GM21526 (cell line): ENCODE measurements around the gene POLR2L.
A peak's percentile ranks its signal among the peaks of the same experiment; 100 is the strongest.

Experiments
- ATAC-seq: cut with Tn5 transposase; IDR thresholded peaks from one replicate; pipeline ENCODE4 v1.9.1; 2021; ENCODE audit warnings: moderate library complexity; ENCODE audit not compliant: unreplicated experiment, low FRiP score

POLR2L gene

DNA sequence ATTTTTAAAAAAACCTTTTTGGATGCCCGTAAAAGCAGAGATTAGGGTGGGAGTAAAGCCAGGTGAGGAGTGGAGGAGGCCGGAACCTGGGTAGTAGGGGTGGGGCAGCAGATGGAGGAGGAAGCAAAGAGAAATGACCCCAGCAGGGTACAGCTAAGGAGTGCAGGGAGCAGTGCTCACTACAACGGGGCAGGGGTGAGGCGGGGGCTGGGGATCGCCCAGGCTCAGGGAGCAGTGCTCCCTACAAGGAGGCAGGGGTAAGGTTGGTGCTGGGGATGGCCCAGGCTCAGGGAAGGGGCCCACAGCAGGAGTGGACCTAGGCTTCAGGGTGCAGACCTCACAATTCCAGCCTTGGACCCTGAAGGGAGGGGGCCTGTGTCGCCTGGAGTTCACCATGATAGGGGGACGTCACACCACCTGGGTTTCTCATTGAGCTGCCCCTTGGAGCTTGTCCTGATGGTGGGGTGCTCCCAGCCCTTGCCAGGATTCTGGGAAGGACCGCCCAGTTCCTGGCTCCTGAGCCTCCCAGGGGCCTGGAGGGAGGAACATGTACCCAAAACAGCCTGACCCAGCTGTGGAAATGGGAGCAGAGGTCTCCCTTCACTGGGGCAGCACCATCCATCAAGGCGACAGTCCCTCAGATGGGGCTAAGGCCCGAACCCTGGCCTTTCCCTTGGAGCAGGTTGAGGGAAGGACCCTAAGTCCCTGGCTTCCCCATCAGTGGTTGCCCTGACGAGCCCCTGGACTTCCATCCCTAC, 26.5 kb downstream of the POLR2L start:
- no peak for ATAC-seq

DNA sequence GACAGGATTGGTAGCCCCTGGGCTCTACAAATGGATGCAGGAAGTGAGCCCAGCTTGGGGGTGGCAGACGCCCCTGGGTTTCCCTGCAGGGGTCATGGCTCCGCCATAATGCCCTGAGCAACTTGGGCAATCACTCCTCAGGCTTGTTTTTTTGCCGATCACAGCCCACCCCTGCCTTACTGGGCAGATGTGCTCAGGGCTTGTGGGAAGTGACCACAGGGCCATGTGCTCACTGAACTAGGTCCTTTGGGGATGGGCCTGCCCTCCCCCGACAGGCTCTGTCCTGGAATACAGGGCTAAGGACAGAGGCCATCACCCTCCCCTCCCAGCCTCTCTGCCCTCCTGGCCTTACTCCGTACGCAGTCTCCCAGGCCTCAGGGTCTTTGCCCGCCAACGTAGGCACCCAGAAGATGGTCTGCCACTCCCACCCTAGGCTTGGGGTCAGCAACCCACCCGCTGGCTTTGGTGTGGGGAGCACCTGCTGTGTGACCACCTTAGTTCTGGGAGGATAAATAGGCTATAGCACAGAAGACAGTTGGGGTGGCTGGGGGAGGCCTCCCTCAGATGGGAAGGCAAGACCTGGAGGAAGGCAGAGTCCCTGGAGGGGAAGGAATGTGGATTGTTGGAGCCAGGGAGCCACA, 28.8 kb downstream of the POLR2L start:
- ATAC-seq = no peak

DNA sequence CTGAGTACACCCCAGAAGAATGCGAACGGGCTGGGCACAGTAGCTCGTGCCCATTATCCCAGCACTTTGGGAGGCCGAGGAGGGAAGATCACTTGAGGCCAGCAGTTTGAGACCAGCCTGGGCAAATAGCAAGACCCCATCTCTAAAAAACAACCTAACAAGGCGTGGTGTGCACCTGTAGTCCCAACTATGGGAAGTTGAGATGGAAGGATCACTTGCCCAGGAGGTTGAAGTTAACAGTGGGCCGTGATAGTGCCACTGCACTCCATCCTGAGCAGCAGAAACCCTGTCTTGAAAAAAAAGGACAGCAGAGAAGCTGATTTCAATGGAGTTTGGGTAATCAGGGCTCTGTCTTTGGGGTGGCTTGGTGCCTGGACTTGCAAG, 29.3 kb downstream of the POLR2L start:
- no peak for ATAC-seq

DNA sequence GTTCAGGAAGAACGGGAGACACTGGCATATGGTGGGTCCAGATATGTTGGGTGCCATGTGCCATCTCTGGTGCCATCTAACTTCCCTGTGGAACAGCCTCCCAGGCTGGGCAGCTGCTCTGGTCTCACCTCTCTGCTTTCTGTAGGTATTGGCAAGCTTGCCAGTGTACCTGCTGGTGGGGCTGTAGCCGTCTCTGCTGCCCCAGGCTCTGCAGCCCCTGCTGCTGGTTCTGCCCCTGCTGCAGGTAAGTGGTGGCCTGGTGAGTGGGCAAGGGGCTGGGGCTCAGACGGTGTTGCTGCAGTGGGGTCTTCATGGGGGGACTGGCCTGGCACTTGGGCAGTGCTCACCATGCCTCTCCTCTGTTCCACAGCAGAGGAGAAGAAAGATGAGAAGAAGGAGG, 29.9 kb downstream of the POLR2L start:
- no peak for ATAC-seq

DNA sequence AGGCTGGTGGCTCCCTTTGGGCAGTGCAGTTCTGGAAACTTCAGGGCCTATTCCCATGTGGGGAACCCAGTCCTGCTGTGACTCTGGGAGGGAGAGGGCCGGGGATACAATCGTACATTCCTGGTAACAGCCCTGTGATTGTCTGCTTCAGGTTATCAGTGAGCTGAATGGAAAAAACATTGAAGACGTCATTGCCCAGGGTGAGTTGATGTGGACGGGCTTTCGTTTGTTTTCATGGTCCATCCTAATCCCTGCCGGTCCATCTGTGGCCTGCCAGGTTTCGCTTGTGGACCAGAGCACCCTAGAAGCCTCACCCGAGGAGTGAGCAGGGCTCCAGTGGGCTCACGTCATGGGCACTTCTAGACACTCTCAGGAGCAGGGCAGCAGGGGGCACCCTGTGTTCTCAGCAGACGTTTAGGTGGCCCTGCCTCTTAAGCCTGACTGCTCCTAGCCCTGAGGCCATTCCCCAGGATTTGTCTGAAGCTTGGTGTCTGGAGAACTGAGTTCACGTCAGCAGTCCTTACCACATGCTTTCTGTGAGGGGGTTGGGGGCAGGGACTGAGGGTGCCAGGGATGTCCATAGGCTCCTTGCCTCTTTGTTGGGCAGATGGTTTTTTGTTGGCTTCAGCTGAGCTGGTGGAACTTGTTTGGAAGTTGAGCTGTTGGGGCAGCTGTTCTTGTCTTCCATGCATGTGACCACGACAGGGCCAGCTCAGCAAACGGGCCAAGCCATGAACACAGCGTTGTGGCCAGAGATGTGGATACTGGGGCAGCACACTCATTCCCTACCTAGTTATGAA, 30.7 kb downstream of the POLR2L start:
- ATAC-seq = no peak

DNA sequence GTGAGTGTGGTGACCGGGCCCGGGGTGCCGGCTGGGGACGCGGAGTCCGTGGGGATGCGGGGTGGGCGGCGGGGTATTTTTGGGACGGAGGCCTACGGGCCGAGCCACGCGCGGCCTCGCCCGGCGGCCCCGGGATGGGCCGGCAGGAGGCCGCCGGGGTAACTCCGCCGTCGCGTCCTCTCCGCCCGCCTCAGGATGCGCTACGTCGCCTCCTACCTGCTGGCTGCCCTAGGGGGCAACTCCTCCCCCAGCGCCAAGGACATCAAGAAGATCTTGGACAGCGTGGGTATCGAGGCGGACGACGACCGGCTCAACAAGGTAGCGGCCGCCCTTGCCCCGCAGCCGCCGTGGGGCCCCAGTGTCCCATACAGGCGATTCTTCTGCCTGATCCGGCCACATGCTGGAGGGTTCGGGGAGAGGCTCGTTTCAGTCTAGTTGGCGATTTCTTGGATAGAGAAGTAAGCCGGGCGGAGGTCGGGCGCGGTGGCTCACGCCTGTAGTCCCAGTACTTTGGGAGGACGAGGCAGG, 32.2 kb downstream of the POLR2L start:
- no peak for ATAC-seq

DNA sequence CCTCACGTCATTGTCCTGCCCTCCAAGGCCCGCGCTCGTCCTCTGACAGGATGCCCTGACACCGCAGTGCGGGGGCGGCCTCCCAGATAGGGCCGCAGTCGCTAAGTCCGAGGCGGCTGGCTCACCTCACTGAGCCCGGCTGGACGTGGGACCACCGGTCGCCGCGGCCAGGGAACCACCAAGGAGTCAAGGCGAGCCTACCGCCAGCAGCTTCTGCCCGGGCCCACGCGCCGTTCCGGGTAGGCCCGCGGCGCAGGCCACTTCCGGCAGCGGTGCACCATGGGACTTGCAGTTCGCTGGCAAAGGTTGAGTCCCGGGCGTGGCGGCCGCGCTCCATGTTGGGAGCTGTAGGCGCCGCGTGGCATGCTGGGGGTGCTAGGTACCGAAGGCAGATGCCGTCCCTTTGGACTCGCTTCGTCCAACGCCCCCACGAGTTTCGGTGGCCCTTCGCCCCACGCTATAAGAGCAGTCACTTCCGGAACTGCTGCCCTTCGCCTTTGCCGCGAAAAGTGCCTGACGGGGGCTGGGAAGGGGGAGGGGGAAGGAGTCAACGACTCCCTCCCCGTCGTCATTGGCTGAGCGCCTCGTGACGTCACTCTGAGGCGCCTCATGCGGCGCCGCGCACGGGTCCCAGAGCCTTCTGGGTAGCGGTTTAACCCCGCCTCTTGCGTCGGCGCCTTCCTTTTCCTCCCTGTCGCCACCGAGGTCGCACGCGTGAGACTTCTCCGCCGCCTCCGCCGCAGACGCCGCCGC, 32.9 kb downstream of the POLR2L start, which contains the start of gene RPLP2:
RPLP2 (plus strand) TSS at position 681 of the 753 bp plus-strand sequence. CDS start 268 bp downstream, outside the sequence.
- ATAC-seq = peak; percentile 60

DNA sequence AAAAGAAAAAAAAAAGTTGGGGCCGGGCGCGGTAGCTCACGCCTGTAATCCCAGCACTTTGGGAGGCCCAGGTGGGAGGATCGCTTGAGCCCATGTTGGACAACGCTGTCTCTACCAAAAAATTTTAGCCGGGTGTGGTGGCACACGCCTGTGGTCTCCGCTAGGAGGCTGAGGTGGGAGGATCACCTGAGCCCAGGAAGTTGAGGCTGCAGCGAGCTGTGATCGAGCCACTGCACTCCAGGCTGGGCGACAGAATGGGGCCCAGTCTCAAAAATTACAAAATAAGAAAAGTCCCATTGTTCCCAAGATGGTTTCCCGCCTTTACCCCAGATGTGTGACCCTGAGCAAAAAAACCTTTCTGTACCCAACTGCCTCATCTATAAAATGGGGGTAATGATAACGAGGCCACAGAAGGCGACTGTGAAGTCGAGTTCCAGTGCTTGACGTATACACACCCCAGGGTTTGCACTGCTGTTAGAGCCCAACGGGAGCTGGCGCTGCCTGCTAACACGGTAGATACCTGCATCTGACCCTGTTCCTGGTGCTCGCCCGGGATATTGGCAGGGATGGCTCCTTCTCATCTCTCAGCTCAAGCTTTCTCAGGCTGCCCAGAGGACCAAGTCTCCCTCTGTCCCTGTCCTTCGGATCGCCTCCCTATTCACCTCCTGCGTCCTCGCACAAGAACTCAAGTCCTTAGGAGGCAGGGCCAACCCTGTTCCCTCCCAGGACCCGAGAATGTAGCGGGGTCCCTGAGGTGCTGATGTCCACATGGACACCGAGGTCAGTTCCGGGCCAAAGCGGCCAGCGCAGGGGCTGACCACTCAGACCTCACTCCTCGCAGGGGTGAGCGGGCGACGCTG, 33.7 kb downstream of the POLR2L start:
- no peak for ATAC-seq

DNA sequence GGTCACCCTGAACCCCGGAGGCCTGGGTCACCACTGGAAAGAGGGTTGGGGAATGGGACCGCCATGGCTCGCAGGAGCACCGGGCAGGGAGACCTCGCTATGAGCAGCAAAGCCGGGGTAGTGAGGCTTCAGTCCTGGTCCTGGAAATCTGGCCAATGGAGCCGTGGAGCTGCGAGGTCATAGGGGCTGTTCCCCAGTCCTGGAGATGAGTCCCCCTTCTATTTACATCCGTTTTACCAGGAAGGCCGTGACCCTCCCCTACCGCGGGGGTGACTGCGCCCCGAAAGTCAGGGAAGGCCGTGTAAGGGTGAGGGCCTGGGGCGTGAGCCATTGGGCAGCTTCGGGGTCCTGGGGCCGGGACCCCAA, 37.7 kb downstream of the POLR2L start:
- no peak for ATAC-seq

DNA sequence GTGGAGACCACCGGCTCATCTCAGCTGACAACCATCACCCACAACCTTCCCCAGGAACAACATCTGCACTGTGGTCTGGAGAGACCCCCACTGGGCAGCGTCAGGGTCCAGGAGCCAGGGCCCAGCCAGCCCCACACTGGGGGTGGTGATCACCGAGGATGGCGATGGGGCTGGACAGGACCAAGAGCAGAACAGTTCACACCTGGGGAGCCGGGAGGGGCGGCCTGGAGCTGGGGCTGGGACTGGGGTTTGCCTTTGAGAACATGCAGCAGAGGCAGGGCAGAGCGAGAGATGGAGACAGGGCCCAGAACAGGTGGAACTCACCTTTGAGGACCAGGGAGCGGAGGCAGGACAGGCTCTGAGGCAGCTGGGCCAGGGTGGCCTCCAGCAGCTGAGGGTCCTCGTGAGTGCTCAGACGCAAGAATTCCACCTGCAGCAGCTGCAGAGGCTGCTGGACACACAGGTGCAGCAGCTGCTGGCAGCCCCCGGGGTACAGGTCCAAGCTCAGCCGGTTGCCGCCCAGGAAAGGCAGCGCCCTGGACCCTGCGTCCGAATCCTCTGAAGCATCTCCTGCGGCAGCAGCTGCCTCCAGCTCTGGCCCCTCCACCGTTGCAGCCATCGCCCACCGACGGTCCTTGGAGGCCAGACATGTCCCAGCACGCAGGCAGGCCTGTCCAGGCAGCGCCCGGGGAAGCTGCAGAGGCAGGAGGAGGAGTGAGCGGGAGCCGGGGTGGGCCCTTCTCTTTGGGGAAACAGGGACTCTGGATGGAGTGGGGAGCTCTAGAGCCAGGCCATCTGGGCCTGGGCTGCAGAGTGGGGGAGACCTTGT, 38.3 kb downstream of the POLR2L start:
- no peak for ATAC-seq

DNA sequence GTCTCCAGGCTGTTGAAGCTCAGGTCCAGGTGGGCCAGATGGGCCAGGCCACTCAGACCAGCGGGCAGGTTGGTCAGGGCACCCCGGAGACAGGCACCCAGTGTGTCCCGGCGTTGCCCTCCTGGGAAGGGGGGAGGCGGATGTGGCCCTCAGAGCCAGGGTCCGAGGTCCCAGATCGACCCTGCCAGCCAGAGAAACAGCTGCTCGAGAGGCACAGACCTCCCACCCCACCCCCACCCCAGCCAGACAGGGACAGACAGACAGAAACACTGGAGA, 38.9 kb downstream of the POLR2L start:
- ATAC-seq = no peak

DNA sequence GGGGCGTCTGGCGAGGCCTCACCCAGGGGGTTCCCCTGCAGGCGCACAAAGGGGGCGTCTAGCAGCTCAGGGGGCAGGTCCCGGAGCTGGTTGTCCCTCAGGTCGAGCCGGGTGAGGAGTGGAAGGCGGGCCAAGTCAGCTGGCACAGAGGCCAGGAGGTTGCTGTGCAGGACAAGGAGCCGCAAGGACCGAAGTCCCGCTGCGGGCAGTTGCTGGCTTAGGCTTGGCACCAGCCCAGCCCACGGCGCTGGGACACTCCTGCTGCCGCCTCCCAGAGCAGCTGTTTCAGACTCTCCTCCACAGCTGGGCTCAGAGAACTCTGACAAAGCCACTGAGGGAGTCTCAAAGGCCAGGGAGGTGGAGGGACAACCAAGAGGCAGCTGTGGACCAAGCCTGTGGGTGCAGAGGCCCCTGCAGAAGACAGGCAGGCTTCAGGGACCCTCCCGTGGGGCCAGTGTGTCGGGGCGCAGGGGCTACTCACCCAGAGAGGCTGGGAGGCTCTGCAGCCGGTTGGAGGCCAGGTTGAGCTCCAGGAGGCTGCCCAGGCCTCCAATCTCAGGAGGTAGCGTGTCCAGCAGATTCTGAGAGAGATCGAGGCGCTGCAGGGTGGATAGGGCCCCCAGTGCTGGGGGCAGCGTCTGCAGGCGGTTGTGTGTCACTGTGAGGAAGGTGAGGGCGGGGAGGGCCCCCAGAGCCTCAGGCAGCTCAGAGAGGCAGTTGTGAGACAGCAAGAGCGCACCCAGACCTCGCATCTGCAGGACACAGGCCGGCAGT, 39.4 kb downstream of the POLR2L start:
- ATAC-seq = no peak

DNA sequence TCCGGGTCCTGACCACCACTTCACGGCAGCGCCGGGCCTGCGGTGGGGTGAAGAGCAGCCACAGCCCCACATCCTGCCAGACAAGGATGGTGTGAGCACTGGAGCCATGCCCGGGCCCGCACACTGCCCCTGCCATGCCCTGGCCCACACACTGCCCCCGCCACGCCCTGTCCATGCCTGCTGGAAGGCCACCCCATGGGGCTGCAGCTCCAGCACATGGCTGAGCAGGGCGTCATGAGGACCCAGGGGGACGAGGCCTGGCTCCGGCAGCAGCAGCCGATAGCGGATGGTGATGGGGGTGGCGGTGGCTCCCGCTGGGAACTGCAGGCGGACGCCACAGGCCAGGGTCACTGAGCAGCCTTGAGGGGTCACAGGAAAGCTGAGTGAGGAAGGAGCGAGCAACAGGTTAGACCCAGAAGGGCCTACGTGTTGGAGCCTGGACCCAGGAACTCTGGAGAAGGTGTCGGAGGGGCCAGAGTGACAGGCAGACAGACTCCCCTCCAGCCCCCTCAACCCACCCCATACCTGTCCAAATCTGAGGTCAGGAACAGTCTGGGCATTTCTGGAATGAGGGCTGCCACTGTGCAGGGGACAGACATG, 40.2 kb downstream of the POLR2L start:
- no peak for ATAC-seq

DNA sequence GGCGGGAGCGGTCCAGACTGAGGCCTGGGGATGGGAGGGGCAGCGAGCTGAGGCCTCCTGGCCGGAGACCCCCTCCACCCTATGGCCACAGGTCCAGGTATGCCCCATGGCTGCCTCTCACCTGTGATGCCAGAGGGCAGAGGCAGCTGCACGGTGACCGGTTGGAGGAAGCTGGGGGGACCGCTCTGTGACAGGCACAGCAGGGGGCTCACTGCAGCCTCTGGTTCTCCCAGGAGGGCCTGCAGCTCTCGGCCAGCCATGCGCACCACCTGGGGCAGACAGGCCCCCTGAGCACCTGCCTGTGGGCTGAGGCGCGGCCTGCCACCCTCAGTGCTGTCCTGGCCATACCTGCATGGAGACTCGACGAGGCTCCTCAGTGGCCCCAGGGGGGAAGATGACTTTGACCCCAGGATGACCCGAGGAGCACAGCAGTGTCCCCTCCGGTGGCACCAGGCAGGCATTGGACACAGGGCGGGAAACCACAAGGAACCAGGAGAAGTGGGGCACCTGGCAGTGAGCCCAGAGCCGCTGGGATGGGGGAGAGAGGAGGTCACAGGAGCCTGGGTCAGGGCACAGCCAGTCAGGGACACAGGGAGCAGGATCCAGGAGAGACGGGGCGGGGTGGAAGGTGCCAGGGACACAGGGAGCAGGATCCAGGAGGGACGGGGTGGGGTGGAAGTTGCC, 41.1 kb downstream of the POLR2L start:
- no peak for ATAC-seq

DNA sequence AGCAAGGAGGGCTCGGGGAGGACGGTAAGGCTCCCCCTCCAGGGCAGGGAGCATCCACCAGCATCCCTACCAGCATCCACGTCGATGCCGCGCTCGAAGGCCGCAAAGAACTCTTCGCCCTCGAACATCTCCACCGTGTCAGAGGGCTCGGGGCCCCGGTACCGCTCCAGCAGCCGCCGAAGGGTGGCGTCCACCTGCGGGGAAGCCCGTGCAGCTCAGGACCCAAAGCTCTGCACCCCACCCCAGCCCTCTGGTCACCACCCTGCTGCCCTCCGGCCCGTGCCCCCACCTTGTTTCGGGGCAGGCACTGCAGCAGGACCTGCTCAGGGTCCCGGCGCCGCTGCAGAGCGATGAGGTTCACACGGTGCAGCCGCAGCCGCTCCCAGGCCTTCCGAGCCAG, 41.9 kb downstream of the POLR2L start:
- ATAC-seq = no peak

DNA sequence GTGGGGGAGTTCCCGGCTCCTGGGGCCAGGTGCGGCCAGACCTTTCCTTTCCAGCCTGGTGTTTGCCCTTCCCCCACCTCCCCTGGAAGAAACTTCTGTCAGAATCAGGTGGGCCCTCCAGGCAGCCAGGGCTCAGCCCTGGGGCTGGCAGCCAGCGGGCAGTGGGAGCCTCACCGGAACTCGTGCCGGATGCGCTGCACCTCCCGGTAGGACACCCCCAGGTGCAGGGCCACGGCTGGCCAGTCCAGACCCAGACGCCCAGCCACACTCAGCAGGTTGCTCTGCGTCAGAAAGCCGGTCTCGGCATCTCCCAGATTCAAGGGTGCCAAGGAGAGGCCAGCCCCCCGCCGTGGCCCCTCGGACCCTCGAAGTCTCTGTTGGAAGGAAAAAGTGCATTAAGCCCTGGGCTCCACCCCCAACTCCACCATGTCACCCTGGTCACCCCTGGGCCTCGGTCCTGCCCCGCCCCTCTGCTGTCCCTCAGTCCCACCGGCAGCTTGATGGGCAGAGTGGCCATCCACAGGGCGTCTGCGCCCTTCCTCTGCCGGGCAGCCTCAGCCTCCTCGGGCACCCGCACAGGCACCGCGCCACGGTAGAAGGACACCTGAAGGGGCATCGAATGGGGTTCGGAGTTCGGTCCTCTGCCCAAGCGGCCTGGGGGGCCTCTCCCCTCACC, 42.5 kb downstream of the POLR2L start:
- no peak for ATAC-seq
